NK-92 (cell line): Measurements from ENCODE around the gene GRIK3.

Experiments
- DNase-seq: peaks from one replicate; lab custom pipeline; 2025; ENCODE audit not compliant: unreplicated experiment; lab: John Stamatoyannopoulos, UW

The GRIK3 gene

DNA sequence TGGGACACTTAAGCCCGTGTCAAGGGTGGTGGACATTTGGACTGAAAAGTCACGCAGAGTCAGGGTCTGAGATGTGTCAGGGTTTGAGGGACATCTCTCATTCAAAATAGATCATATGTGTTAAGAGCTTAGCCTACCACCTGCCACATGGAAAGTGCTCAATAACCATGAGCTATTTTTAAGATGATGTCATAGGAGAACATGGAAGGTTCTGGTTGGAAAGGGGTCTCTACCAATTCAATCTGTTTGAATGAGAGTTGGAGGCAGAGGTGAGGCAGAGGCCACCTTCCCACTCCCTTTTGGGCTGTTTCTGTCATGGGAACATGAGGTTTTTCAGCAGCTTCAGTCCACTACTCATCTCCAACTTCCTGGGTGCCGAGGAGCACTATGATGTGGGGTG, 239.9 kb downstream of the GRIK3 start:
- no peak for DNase-seq

GRCh38 chr1:36793452-36793851, 240.9 kb downstream of the GRIK3 start:
- DNase-seq: no peak

GRCh38 chr1:36792292-36792691, 242.0 kb downstream of the GRIK3 start:
- no peak for DNase-seq

DNA sequence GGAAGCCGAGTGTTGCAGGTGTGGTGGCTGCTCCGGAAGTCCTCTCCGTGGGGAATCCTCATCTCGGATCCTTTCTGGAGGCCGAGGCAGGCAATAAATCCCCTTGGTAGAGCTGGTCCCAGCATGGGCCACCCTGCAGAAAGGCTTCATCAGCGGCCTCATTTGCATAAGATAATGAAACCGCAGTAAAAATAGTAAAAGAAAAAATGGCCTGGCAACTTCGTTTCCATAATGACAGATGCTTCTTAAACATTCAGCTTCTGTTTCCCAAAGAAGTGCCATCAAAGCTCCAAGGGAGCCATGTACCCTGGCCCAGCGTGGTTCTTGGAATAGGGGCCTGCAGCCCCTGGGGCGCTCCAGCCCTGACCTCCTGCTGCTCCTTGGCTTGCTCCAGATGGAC, 244.1 kb downstream of the GRIK3 start:
- no peak for DNase-seq

GRCh38 chr1:36789535-36789934, 244.8 kb downstream of the GRIK3 start:
- no peak for DNase-seq

GRCh38 chr1:36787312-36787913, 246.9 kb downstream of the GRIK3 start:
- no peak for DNase-seq

DNA sequence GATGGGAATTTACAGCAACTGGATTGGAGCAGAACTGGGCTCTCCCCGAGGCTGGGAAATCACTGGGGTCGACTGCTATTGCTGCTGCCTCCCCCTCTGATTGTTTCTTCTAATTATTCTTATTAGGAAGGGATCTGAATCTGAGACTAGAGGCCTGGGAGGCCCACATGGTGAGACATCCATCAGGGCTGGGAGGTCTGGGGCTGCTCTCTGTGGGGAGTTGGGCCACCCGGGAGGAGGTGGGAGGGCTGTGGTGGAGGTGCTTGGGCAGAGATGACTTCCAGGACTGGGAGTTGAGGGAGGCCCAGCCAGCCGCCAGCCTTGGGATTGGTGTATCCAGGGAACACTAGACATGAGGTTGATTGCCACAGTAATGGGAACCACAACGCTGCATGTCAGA, 247.9 kb downstream of the GRIK3 start:
- no peak for DNase-seq

DNA sequence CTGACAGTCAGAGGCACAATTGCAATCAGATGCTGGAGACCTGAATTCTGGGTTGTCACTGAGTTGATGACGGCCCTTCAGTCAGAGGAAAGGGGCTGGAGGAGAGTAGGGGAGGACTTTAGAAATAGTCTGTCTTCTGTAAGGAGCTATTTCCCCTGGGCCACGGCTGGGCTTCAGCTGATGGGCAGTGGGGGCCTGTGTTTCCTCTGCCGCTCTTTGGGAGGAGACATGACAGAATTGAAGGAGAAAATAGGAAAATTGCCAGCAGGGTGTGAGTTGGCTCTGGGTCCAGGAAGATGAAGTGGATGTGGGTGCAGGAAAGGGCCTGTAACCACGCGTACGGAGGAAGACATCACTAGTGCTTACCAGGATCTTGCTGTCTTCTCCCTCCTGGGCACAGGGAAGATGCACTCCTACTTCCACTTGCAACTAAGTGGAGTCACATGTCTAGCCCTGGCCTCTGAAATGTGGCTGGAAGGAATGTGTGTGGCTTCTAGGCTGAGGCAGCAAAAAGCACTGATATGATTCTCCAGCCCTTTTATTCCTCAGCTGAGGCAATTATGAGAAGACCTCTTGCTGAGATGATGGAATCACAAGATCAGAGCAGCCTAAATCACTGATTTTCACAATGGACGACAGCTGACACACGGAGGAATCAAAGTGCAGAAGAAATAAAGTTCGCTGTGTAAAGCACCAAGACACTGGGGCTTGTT, 250.0 kb downstream of the GRIK3 start:
- DNase-seq: no peak

DNA sequence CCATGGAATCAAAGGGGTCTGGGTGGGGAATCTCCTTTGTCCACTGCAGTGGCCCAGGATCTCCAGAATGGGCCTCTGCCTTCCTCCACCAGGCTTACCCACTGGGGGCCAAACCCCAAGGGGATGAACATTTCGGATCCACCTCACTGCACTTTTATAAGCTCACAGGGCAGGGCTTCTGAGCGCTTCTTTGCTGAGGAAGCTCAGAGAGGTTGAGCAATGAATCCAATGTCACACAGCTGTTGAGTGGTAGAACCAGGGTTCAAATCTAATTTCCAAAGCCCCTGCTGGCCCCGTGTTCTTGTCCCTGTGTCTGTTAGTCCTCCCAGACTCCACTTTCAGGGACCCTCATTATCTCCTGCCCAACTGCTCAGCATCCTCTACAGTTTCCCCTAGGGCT, 250.8 kb downstream of the GRIK3 start:
- DNase-seq: no peak

DNA sequence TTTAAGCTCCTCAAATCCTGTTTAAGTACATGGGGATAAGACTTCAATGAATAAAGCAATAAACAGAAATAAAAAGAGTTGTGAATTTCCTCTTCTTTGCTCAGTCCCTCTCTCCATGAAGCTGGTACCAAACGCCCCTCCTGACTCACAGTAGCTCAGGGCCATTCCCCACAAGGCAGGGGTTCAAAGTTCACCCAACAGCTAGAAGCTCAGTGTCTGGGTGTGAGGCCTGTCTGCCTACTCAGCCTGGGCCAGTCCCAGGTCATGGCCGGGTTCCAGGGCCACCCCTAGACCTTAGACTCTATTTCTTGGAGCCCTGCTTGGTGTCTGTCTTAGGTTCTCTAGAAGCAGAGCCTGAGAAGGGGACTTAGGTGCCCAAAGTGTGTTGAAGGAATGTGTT, 251.5 kb downstream of the GRIK3 start:
- DNase-seq: no peak

DNA sequence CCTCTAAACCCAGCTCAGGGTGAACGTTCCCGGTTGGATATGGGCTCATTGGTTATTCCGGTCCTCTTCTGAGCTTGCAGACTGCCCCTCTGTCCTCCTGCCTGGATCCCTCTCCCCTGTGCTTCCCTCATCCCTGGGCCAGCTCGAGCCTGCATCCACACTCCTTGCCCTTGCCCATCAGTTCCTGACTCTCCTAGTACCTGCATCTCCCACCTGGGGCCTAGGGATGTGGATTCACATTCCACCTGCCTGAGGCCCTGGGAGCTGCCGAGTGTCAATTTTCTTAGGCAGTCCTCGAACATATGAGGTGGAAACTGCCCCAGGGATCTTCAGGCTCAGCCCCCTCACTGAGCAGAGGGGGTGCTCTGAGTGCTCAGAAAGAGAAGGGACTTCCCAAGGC, 252.2 kb downstream of the GRIK3 start:
- no peak for DNase-seq

DNA sequence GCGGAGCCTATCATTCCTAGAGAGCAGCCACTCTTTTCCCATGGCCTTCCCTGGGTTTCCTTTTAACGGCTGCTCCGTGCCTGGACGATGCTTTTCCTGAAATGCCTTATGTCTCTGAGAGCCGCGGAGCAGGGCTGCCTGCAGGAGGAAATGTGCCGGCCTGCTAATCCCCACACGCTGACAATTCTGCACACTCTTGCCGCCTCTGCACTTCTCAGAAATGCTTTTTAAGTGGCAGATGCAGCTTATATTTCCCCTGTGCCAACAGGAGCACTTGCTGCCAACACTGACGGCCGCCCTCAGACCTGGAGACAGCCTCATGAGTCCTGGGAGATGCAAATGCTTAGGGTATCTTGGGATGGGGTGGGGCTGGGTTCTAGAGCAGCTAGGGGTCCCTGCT, 253.2 kb downstream of the GRIK3 start:
- DNase-seq: no peak

DNA sequence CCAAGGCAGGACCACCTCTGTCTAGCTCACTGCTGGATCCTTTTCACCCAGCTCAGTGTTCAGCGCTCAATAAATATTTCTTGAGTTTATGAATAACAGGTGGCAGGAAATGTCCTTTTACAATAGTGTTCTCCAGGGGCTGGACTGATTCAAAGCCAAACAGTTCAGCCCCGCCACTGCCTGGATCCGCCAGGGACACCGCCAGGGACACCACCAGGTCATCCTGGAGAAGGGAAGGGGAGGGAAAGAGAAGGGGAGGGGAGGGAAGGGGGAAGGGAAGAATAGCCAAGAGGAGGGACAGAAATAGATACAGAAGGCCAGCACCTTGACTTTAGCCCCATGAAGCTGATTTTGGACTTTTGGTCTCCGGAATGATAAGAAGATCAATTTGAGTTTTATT, 255.6 kb downstream of the GRIK3 start:
- DNase-seq: no peak

DNA sequence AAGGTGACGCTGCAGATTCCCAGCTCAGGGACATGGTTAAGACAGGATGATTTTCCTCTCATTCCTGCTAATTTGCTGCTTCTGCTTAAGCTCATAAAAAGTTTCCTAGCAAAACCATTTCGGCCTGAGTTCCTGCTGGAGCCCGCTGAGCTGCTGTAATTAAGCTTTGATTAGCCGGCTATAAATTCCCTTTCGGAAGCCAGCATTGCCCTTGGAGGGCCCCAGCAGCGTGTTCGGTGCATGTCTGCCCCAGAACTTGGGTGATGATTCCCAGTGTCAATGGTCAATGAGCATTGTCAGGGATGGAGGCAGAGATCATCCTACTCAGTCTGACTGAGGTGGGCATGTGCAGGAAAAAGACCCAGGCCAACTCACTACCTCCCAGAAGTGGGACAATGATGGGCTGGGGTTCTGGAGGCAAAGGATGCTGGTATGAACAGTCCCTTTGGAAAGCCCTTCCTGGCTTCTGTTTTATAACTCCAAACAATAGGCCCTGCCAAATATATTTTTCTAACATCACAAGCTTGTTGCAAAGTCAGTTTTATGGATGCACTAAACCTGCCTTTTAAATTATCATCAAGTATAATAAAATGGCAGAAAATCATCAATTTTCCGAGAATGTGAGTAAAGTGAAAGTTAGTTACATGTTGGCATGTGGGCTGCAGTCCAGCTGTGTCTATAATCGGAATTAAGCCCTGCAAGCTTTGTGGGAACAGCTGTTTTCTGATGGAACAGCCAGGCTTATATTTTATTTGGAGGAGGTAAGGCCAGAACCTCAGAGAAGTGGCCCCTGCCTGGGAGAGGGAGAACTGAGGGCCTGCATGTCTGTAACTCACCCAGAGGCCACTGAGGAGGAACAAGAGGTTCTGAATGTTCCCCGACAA, 257.1 kb downstream of the GRIK3 start:
- no peak for DNase-seq

DNA sequence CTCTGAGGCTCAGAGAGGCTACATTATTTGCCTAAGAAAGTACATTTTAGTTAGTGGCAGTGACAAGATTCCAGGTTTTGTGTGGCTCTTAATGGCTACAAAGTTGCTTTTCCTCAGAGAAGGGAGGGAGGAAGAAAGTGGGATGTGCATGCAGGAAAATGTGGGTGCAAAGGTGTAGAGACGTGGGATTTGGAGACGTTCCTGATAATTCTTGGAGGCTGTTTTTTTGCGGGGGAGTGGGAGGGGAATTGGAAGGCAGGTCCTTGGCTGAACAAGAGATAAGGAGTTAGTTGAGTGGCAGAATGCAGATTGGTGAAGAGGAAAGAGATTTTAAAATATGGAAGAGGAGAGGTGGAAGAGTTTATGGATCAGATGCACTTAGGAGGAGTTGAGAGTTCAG, 258.1 kb downstream of the GRIK3 start:
- DNase-seq: no peak

- DNase-seq: no peak
Measured at GRCh38 chr1:36775716-36776115, 258.6 kb downstream of the GRIK3 start.

- DNase-seq: no peak
Measured at GRCh38 chr1:36773827-36774541, 260.3 kb downstream of the GRIK3 start.

GRCh38 chr1:36772647-36773495, 261.4 kb downstream of the GRIK3 start:
- no peak for DNase-seq

DNA sequence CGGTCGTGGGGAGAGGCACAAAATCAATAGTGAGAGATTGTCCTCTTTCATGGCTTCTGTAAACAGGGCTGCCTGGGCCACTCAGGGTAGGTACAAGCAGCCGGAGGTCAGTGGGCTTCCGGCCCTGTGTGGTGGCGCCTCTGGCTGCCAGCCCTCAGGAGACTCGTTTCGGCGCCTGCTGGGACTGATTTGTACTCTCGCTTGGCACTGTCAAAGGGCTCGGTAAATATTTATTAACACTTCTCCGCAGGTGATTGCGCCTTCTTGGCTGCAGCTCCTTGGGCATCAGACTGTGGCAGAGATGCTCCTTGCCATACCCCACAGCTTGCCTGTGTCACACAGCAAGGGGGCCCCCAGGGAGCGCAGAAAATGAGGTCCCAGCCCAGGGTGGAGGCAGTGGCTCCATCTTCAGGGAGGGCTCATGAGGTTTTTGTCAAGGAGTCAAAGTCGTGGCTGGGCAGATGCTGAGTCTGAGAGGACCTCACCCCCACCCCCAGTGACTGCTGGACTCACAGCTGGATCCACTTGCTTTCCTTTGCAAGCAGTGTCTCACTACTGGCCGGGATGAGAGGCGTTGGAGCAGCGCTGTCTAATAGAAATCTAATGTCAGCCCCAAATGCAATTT, 262.5 kb downstream of the GRIK3 start:
- no peak for DNase-seq

- no peak for DNase-seq
Measured at GRCh38 chr1:36771240-36771639, 263.1 kb downstream of the GRIK3 start.
